Anterior cingulate cortex (tissue), 58 donors: ENCODE results near the gene AFAP1L2.
A peak's percentile ranks its signal among the peaks of the same experiment; 100 is the strongest.

Experiments used
- DNase-seq, 58 donors: peaks; one replicate each; lab custom pipeline; 2025; lab: John Stamatoyannopoulos, UW

The AFAP1L2 gene

GRCh38 chr10:114393482-114393881 lies 10.8 kb downstream of the AFAP1L2 start:
- peak in 1 of 58 donors; percentile 12 for DNase-seq

- DNase-seq: no peak
These were observed 12.0 kb downstream of the AFAP1L2 start for GRCh38 chr10:114392112-114392835.

DNA sequence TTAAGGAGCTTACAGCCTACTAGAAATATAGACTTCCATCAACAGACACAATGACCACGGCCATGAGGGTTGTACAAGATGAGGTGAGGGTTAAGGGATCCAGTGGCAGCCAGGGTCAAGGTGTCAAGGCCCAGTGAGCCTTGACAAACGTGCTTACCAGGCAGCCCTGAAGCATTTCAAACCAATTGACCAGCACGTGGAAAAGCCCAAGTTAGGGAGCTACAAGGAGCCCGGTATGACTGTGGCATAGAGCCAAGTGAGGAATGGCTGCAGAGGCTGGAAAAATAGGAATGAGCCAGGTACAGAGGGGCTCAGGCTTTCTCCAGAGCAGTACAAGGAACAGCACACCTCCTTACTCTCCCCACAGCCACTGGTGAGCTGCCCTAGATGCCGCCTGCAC lies 12.7 kb downstream of the AFAP1L2 start:
- no peak for DNase-seq

GRCh38 chr10:114389426-114389825 lies 14.9 kb downstream of the AFAP1L2 start:
- no peak for DNase-seq

- DNase-seq: no peak
These were observed 16.0 kb downstream of the AFAP1L2 start for GRCh38 chr10:114388275-114388674.

DNA sequence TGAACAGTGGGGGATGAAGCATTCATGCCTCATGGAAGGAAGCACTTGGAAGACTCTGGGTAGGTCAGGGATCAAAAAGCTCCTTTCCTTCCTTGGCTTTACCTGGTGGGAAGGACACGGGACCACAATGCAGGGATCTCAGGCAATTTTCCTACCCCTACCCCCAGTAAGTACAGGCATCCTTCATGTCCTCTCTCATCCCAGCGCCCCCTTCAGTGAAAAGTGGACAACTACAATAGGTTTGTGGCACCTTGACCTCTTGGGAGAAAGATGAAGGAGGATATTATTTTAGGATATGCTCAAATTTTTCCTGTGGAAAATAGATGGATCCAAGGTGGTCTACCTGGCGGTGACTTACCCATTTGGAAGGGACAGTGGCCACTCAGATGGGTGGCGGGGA lies 16.5 kb downstream of the AFAP1L2 start:
- no peak for DNase-seq

DNA sequence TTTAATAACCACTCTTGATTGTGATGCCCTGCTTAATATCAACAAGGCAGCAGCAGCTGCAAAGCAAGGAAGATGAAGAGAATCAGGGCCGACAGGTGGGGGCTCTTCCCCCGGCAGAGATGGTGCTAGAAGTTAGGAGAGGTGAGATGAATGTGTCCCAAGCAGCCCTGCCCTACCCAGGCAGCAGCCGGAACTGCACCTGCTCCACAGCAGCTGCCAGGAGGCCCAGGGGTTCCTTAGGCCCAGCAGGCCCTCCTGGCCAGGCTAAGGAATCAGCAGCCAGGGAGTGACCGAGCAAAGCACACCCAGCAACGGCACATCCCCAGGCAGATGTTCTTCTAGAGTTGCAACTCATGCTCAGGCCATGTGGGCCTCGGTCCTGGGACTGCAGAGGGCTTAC lies 17.9 kb downstream of the AFAP1L2 start:
- DNase-seq: no peak

DNA sequence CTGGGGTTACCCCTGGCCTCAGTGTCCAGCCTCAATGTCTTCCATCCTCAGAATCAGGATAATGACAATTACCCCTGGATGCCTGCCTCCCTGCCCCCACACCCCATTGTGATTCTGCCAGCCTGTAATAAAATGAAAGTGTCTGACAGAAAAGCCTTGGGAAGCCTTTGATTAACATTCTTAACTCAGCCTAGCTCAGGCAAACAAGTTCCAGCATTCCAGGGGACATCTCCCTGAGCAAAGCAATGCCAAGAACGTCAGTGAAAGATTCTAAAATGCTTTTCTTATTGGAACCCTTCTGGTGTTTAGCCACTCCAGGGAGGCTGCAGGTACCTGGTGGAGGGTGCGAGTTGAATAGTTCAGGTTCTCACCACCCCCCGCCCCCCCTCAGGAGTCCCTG lies 18.7 kb downstream of the AFAP1L2 start:
- no peak for DNase-seq

DNA sequence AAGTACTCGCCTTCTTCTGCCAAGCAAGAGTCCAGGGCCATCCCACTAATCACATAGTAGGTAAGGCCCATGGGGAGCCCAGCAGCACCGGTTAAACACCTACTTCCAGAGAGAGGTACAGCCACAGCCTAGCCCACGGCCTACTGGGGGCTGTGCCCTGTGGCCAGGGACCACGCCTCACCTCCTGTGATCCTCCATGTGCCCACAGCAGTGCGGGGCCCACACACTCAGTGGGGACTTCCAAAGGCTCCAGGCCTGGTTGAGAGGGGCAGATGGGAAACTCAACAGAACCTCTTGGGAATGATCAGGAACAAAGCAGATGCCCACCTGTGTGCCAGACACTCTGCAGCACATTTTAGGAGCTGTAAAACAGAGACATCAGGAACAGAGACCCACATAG lies 19.7 kb downstream of the AFAP1L2 start:
- DNase-seq: no peak

DNA sequence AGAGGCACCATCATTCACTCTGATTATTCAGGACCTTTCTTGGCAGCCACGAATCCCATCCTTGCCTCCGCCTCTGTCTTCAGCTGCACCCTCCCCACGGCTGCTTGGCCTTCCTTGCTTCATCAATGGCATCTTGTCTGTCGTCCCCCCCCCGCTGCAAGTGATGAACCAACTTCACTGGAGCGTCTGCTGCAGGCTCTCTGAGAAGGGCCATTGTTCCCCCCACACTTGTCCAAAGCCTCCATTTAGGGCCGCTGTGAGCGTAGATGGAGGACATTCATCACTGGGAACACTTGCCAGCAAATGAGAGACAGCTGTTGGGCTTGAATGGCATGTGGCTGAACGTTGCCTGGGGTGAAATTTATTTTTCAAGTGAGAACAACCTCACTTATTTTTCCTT lies 20.1 kb downstream of the AFAP1L2 start:
- DNase-seq: peak in 41 of 58 donors; percentile 15 to 80 (median 57)

DNA sequence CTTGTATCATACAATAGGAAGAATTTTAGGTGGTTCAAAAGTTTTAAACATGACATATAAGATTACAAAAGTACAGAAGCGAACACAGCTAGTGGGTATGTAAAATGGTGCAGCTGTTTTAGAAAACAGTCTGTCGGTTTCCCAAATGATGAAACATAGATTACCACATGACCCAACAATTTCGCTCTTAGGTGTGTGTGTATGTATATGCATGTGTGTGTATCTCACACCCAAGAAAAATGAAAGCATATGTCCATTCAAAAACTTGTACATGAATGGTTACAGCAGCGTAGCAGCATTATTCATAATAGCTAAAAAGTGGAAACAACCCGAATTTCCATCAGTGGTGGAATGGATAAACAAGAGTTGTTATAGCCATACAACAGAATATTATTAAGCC lies 23.5 kb downstream of the AFAP1L2 start:
- no peak for DNase-seq

DNA sequence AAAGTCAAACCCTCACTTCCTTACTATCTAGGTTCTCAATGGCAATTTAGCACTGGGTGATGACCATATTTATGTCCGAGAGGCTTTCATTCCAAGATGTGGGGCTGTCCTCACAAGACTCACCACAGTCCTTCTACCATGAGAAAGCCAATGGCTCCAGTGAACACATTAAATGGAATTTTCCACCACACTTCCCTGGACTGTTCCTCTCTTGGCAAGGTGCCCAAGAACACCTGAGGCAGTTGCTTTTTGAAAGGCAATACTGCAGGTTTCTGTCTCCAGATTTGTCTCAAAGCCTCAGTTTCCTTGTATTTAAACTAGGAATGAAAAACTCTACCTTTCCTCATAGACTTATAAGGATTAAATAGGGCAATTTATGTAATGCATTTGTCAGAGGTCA lies 24.2 kb downstream of the AFAP1L2 start:
- no peak for DNase-seq

GRCh38 chr10:114379631-114380041 lies 24.7 kb downstream of the AFAP1L2 start:
- DNase-seq: no peak

GRCh38 chr10:114376523-114376922 lies 27.8 kb downstream of the AFAP1L2 start:
- DNase-seq: no peak

- DNase-seq: no peak
These were observed 29.3 kb downstream of the AFAP1L2 start for GRCh38 chr10:114375047-114375446.

- peak in 18 of 58 donors; percentile 6 to 38 (median 15) for DNase-seq
These were observed 30.1 kb downstream of the AFAP1L2 start for GRCh38 chr10:114374053-114374791.

DNA sequence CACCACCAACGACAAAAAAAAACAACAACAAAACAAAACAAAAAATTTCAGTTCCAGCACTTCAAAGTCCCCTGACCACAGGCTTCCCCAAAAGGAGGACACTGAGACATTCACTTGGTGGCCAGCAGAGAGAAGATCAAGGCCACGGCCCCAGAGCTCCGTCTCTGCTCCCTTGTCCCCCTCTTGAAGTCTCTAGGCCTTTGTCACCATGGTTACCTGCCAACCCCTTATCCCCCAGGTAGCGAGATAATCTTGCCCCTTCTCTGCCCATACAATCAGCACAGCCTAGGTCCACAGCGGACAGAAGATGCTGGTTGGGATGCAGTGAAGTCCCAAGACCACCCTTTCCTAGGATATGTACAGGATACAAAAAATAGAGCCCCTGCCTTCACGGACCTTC lies 30.7 kb downstream of the AFAP1L2 start:
- no peak for DNase-seq

GRCh38 chr10:114372995-114373394 lies 31.3 kb downstream of the AFAP1L2 start:
- no peak for DNase-seq

DNA sequence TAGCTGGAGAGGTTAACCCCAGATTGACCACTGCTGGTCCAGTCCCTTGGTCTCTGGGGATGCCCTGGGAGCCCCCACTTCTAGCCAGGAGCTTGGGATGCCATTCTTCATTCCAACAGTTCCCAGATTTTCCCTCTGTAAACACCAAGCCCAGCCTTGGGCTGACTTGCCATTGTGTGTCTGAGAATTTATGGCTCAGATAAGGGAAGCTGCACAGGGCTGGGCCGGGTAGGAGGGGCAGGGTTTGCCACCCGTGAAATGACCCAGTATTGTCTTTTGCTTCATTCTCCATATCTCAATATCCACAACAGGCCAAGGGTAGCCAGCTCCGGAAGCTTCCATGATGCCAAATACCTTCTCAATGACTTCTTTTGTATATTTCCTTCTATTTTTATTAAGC lies 32.1 kb downstream of the AFAP1L2 start:
- no peak for DNase-seq

- no peak for DNase-seq
These were observed 33.3 kb downstream of the AFAP1L2 start for GRCh38 chr10:114370966-114371365.

DNA sequence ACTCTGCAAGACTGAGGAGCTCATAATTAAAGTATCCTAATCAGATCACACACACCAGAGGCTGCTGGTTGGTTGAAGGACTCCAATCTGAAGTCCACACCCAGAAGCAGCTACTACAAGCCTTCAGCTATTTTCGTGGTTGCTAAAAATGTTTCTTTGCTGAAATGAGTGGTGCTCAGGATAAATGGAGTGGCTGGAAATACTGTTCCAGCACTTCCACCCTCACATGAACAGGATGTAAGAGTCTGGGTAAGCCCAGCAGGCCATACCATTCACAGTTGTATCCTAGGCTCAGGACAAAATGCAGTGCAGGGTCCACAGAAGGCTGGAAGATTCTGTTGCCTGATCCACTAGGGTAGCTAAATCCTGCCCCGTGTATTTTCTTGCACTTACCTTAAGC lies 34.1 kb downstream of the AFAP1L2 start:
- DNase-seq: peak in 2 of 58 donors; percentile 11

DNA sequence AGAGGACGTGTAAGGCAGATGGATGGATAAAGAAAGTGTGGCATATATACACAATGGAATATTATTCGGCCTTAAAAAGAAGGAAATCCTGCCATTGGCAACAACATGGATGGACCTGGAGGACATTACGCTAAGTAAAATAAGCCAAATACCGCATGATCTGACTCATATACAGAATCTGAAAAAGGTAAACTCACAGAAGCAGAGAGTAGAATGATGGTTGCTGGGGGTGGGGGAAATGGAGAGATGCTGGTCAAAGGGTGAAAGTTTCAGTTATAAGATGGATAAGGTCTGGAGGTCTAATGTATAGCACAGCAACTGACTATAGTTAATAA lies 36.3 kb downstream of the AFAP1L2 start:
- DNase-seq: no peak
